Effector memory CD4-positive, alpha-beta T cell (primary cell): ENCODE data around the gene ADCK1.

Experiments
- DNase-seq, 3 donors: peaks; one replicate each; pipeline ENCODE4 v3.0.0-alpha.2; 2020
- H3K27ac ChIP-seq: 2 replicates; pipeline ENCODE4 v1.7.0; 2013; ENCODE audit warnings: mild to moderate bottlenecking, low read length, moderate library complexity; ENCODE audit not compliant: insufficient read depth, poor library complexity, severe bottlenecking
- H3K27me3 ChIP-seq: replicated peaks from 2 replicates; pipeline ENCODE4 v1.7.0; 2013; ENCODE audit warnings: mild to moderate bottlenecking, low read length; ENCODE audit not compliant: insufficient read depth, control insufficient read depth, poor library complexity, severe bottlenecking
- H3K36me3 ChIP-seq: 2 replicates; pipeline ENCODE4 v1.7.0; 2013; ENCODE audit warnings: mild to moderate bottlenecking, low read length, moderate library complexity; ENCODE audit not compliant: control insufficient read depth, insufficient read depth
- H3K4me1 ChIP-seq: 2 replicates; pipeline ENCODE4 v1.7.0; 2013; ENCODE audit warnings: low read length, mild to moderate bottlenecking; ENCODE audit not compliant: control insufficient read depth, insufficient read depth, poor library complexity, severe bottlenecking
- H3K4me3 ChIP-seq: 2 replicates; pipeline ENCODE4 v1.7.0; 2013; ENCODE audit warnings: low read length, low read depth, mild to moderate bottlenecking; ENCODE audit not compliant: insufficient read depth, poor library complexity, severe bottlenecking
- H3K9me3 ChIP-seq: 2 replicates; pipeline ENCODE4 v1.7.0; 2013; ENCODE audit warnings: mild to moderate bottlenecking, low read length, moderate library complexity; ENCODE audit not compliant: control insufficient read depth

The ADCK1 gene

DNA sequence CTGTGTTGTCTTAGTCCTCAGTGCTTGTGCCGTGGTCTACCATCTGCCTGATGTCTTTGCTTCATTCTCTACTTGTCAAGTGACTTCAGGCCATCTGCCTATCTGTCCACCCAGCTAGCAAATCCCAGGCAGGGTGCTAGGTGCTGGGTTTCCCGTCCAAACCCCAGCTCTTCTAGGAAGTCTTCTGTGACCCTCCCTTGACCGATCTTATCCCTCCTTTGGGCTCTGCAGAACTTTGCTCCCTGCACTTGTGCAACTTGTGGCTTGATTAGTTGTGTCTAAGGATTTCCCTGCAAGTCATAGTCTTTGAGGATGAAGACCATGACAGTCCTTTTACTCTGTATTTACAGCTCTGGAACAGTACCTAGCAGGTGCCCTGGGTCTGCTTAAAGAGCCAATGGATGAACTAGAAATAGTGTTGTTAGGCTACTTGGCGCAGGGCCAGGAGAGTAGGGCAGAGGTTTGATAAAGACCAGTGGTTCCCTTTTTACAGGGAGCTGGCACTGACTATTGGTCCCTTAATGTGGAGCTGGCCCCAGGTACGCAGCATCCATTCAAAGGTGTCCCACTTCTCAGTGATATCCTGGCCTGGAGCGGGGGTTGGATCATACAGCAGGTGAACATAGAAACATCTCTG, 60.1 kb downstream of the ADCK1 start:
- Histone ChIP-seq H3K4me3 (no peak overlapping the region), H3K9me3 (no peaks in the 10 kb centered on the region), H3K36me3 (no peaks in the 10 kb centered on the region), H3K4me1 (no peaks in the 10 kb centered on the region), H3K27me3 (no peaks in the 10 kb centered on the region), H3K27ac (no peak overlapping the region)
- no peak for DNase-seq

- Histone ChIP-seq H3K4me1 (no peaks in the 10 kb centered on the region), H3K4me3 (no peak overlapping the region), H3K27ac (no peak overlapping the region), H3K9me3 (no peaks in the 10 kb centered on the region), H3K36me3 (no peaks in the 10 kb centered on the region), H3K27me3 (no peaks in the 10 kb centered on the region)
- DNase-seq: no peak
These were observed 61.3 kb downstream of the ADCK1 start for GRCh38 chr14:77861201-77861600.

- Histone ChIP-seq H3K27me3 (no peaks in the 10 kb centered on the region), H3K27ac (no peak overlapping the region), H3K4me1 (no peaks in the 10 kb centered on the region), H3K4me3 (no peak overlapping the region), H3K36me3 (no peaks in the 10 kb centered on the region), H3K9me3 (no peaks in the 10 kb centered on the region)
- DNase-seq: peak; percentile 29 to 62 (median 33)
These were observed 62.4 kb downstream of the ADCK1 start for GRCh38 chr14:77862154-77862786.

DNA sequence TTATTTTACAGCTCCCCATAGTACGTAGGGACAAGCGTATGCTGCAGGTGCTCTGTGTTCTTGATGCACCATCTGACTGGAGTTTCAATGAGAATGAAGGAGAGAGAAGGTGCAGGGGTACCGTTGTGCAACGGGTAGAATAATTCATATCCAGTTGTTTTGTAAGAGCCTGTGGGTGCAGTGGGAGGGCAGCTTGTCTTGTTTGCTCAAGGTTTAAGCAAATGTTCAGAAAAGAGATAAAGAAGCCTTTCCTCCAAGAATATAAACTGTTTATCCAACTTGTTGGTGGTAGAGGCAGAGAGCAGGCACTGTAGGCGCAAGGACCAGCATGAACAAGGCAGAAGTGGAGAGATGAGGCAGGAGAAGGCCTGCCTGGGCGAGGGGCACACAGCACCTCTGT, 64.2 kb downstream of the ADCK1 start:
- no peak for DNase-seq

DNA sequence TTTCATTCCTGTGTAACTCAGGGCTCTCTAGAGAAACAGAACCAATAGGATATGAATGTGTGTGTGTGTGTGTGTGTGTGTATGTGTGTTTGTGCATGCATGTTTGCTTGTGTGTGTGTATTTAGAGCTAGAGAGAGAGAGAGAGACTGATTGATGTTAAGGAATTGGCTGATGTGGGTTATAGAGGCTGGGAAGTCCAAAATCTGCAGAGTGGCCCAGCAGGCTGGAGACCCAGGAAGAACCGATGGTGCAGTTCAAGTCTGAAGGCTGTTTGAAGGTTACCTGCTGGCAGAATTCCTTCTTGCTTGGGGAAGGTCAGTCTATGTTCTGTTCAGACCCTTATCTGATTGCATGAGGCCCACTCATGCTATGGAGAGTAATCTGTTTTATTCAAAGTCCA, 64.7 kb downstream of the ADCK1 start:
- Histone ChIP-seq H3K4me3 (no peak overlapping the region), H3K27ac (no peak overlapping the region), H3K4me1 (no peaks in the 10 kb centered on the region), H3K9me3 (no peaks in the 10 kb centered on the region), H3K36me3 (no peaks in the 10 kb centered on the region), H3K27me3 (no peaks in the 10 kb centered on the region)
- DNase-seq: no peak

More for the DNA sequence above, 64.2 kb downstream of the ADCK1 start:
- no peak overlapping the region for H3K4me3 ChIP-seq
- H3K27me3 ChIP-seq: no peaks in the 10 kb centered on the region
- no peaks in the 10 kb centered on the region for H3K9me3 ChIP-seq
- H3K36me3 ChIP-seq: no peaks in the 10 kb centered on the region
- no peaks in the 10 kb centered on the region for H3K4me1 ChIP-seq
- no peak overlapping the region for H3K27ac ChIP-seq

GRCh38 chr14:77865455-77865854, 65.5 kb downstream of the ADCK1 start:
- Histone ChIP-seq H3K27me3 (no peaks in the 10 kb centered on the region), H3K27ac (no peak overlapping the region), H3K4me1 (no peaks in the 10 kb centered on the region), H3K4me3 (no peak overlapping the region), H3K9me3 (no peaks in the 10 kb centered on the region), H3K36me3 (no peaks in the 10 kb centered on the region)
- DNase-seq: no peak

DNA sequence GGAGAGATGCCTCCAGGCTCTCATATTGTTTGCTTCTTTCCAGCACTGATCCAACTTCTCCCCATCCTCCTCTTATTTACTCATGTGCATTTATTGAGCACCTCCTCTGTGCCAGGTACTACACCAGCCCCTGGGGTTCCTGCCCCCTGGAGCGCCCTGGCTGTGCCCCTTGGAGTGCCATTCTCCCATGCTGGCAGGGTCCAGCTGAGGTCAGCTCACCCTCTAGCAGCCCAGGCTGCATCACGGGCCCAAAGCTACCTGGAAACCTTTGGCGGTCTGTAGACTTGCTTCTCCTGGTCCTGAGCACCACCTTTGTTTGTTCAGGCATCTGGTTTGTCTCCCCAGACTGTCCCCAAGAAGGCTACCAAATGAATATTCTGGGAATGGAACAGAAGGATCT, 67.0 kb downstream of the ADCK1 start:
- H3K4me1 ChIP-seq: no peaks in the 10 kb centered on the region
- no peak overlapping the region for H3K27ac ChIP-seq
- no peak for DNase-seq
- H3K36me3 ChIP-seq: no peaks in the 10 kb centered on the region
- no peak overlapping the region for H3K4me3 ChIP-seq
- no peaks in the 10 kb centered on the region for H3K27me3 ChIP-seq
- no peaks in the 10 kb centered on the region for H3K9me3 ChIP-seq

DNA sequence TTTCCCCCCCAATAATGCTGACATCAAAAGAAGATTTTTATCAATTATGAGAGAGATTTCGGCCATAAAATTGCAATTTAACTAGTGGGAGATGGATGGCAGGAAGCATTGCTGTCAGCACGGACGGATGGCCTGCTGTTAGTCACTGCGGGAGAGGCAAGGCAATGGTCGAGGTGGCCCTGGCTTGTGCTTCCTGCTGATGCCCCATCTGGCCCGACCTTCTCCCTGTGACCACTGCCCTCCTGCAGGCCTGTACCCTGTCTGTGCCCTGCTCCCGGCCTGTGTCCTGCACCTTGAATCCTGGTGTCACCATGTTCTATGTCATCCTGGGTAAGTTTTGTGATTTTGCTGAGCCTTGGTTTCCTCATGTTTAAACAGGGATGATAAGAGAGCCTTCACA, 67.6 kb downstream of the ADCK1 start:
- Histone ChIP-seq H3K4me1 (no peaks in the 10 kb centered on the region), H3K4me3 (no peak overlapping the region), H3K27ac (no peak overlapping the region), H3K27me3 (no peaks in the 10 kb centered on the region), H3K9me3 (no peaks in the 10 kb centered on the region), H3K36me3 (no peaks in the 10 kb centered on the region)
- DNase-seq: no peak

GRCh38 chr14:77868552-77869285, 68.8 kb downstream of the ADCK1 start:
- DNase-seq: no peak
- Histone ChIP-seq H3K4me3 (no peak overlapping the region), H3K36me3 (no peaks in the 10 kb centered on the region), H3K27ac (no peak overlapping the region), H3K9me3 (no peaks in the 10 kb centered on the region), H3K27me3 (no peaks in the 10 kb centered on the region), H3K4me1 (no peaks in the 10 kb centered on the region)

- Histone ChIP-seq H3K36me3 (no peaks in the 10 kb centered on the region), H3K27me3 (no peaks in the 10 kb centered on the region), H3K9me3 (no peaks in the 10 kb centered on the region), H3K4me3 (no peak overlapping the region), H3K4me1 (no peaks in the 10 kb centered on the region), H3K27ac (no peak overlapping the region)
- no peak for DNase-seq
These were observed 69.4 kb downstream of the ADCK1 start for GRCh38 chr14:77869340-77869739.
